Measurements from ENCODE around the gene KLHL18. TPM values are rescaled to one million over a fixed set of nuclear protein-coding genes. Genes with fewer than 3 reads are reported as not detected.

KLHL18 gene
- total and polyA plus RNA-seq, 2 of the 4 experiments (the other 2 are of a cell fraction): 29.1 to 76.2 TPM

DNA sequence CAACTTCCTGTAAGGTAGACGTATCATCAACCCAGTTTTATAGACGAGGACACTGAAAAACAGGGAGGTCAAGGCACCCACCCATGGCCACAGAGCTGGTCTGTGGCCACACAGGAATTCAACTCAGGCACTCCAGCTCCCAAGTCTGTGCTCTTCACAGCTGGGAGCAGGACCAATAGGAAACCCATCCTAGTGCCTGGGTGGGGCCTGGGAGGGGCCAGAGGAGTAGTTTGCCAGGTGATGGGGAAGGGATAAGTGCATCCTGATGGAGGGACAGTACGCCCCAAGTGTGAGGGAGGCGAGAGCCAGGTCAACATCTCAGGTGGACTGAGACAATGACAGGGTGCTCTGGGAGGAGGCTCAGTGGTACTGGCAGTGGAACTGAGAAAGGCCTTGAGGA lies 22.1 kb upstream of the KLHL18 start:
- Histone ChIP-seq H2BK20ac (ENCODE audit: low read depth, low read length) (no peak overlapping the region), H3K4me2 (ENCODE audit: low read depth, low read length) (no peak overlapping the region), H3K14ac (replicated peaks; ENCODE audit: low read depth, low read length) (no peak overlapping the region), H3K4me3 (ENCODE audit: insufficient read depth, low read depth, low read length) (no peak overlapping the region), H3K27me3 (ENCODE audit: control insufficient read depth, insufficient read depth, low read length) (peaks cover 23% of the 10 kb centered on the region), H2BK120ac (ENCODE audit: low read depth, low read length) (no peak overlapping the region), H3K4ac (ENCODE audit: low read depth, low read length) (no peak overlapping the region), H3K9me3 (ENCODE audit: control insufficient read depth, insufficient read depth, low read length) (no peaks in the 10 kb centered on the region), H3K18ac (ENCODE audit: low read depth, low read length) (no peak overlapping the region), H4K5ac (ENCODE audit: low read depth, low read length) (no peak overlapping the region), H3K79me1 (ENCODE audit: low read depth in 1 of 2, low read length in 2 of 2) (no peaks in the 10 kb centered on the region), H3K56ac (ENCODE audit: extremely low read depth, insufficient read depth, low read length) (no peak overlapping the region), H3K9ac (ENCODE audit: low read depth, low read length) (no peak overlapping the region), H4K8ac (ENCODE audit: low read depth in 2 of 2, low read length in 2 of 2) (no peak overlapping the region), H3K27ac (ENCODE audit: insufficient read depth, low read length) (no peak overlapping the region), H3K36me3 (ENCODE audit: control insufficient read depth, insufficient read depth, low read length) (no peaks in the 10 kb centered on the region), H2AK5ac (ENCODE audit: low read depth, low read length) (no peak overlapping the region), H4K20me1 (ENCODE audit: insufficient read depth, low read length) (no peaks in the 10 kb centered on the region), H2AK9ac (replicated peaks; ENCODE audit: low read depth, low read length, poor library complexity) (no peak overlapping the region), H3K4me1 (ENCODE audit: control insufficient read depth, insufficient read depth, low read length) (peaks cover 1% of the 10 kb centered on the region; the same call in 1 of the 2 replicates), H2BK5ac (ENCODE audit: low read depth, low read length, poor library complexity, severe bottlenecking) (no peak overlapping the region), H4K91ac (ENCODE audit: insufficient read depth, low read depth, low read length) (no peak overlapping the region), H3K9me1 (ENCODE audit: insufficient read depth, low read length) (no peaks in the 10 kb centered on the region), H2AFZ (replicated peaks; ENCODE audit: low read length, poor library complexity) (no peak overlapping the region), H2BK15ac (ENCODE audit: low read depth, low read length) (no peak overlapping the region), H3K23ac (ENCODE audit: low read depth, low read length) (no peak overlapping the region)
- ChIA-PET CTCF (no interaction called here), POLR2A (ENCODE audit: unreplicated experiment) (no interaction called here)
- TF ChIP-seq RCOR1 (IDR thresholded peaks at IDR 0.05; ENCODE audit: insufficient replicate concordance, low read length) (no peak), POLR2A (IDR thresholded peaks at IDR 0.05; ENCODE audit: low read depth, low read length) (no peak), MXI1 (IDR thresholded peaks at IDR 0.05; ENCODE audit: borderline replicate concordance, low read depth, low read length) (no peak), RAD21 (IDR thresholded peaks at IDR 0.05; ENCODE audit: low read length) (no peak), CHD1 (IDR thresholded peaks at IDR 0.05; ENCODE audit: low read depth, low read length) (no peak), BHLHE40 (IDR thresholded peaks at IDR 0.05; ENCODE audit: low read depth, low read length) (no peak)
- TF ChIP-seq, protein P1, sequence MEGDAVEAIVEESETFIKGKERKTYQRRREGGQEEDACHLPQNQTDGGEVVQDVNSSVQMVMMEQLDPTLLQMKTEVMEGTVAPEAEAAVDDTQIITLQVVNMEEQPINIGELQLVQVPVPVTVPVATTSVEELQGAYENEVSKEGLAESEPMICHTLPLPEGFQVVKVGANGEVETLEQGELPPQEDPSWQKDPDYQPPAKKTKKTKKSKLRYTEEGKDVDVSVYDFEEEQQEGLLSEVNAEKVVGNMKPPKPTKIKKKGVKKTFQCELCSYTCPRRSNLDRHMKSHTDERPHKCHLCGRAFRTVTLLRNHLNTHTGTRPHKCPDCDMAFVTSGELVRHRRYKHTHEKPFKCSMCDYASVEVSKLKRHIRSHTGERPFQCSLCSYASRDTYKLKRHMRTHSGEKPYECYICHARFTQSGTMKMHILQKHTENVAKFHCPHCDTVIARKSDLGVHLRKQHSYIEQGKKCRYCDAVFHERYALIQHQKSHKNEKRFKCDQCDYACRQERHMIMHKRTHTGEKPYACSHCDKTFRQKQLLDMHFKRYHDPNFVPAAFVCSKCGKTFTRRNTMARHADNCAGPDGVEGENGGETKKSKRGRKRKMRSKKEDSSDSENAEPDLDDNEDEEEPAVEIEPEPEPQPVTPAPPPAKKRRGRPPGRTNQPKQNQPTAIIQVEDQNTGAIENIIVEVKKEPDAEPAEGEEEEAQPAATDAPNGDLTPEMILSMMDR (conservative IDR thresholded peaks at IDR 0.05; ENCODE audit: low read depth, low read length): no peak
- BruUV-seq (replicated peaks): no TSS peak
- intact Hi-C loops (cut with micrococcal nuclease) (no loop called here), in situ Hi-C loops (cut with MboI; ENCODE audit: low sequenced_read_pairs) (no loop called here), dilution Hi-C loops (cut with HindIII; ENCODE audit: low sequenced_read_pairs, unreplicated experiment) (no loop called here)
- 33% methylated on average over 1 of the region's 4 CpGs; no CpG with 5 or more reads in 1 of the 2 experiments for WGBS, 2 experiments (ENCODE audit: extremely low coverage in 2 of 2, insufficient read length in 1 of 2)
- ATAC-seq (ENCODE audit: low read depth): no peak
- DNase-seq: no peak

Data from IMR-90 (cell line).